HepG2 (cell line): ENCODE results near the gene FAM83G. TPM values are rescaled to one million over a fixed set of nuclear protein-coding genes. Genes with fewer than 3 reads are reported as not detected.
A peak's percentile ranks its signal among the peaks of the same experiment; 100 is the strongest.

Source experiments
- ATAC-seq: fragments of 200-7000 bp; cut with Tn5 transposase; 3 replicates; pipeline ENCODE4 v1.9.1; 2020; ENCODE audit warnings: mild to moderate bottlenecking, moderate library complexity
- BruUV-seq: library from RNA; stranded (reverse); fragments of 400-500 nt; replicated peaks from 2 replicates; lab custom pipeline; 2021; lab: Mats Ljungman, UMichigan
- CTCF ChIA-PET: fragments of 300-600 bp; formaldehyde crosslinking; extraction: SDS; loops from one replicate; lab custom pipeline; 2021; ENCODE audit warnings: low total read pairs, inconsistent platforms, low intra/inter-chr PET ratio; lab: Yijun Ruan, JAX
- POLR2A ChIA-PET: fragments of 350-600 bp; sonication (Branson Sonifier 250); formaldehyde crosslinking; loops from one replicate; lab custom pipeline; 2020; ENCODE audit warnings: antibody characterized with exemption, inconsistent platforms; lab: Yijun Ruan, JAX
- DNase-seq: peaks from one replicate; pipeline ENCODE4 v3.0.0-alpha.2; 2015; ENCODE audit warnings: low spot score
- FAIRE-seq: peaks from 3 replicates; lab custom pipeline; 2011; peaks lifted over from hg19 to GRCh38; lab: Jason Lieb, UNC
- H2AFZ ChIP-seq: one replicate; pipeline ENCODE4 v1.6.1; 2011; ENCODE audit warnings: low read length, inconsistent platforms
- H3K27ac ChIP-seq: fragments of 300-600 bp; 3 replicates; pipeline ENCODE4 v1.8.0; 2011; ENCODE audit warnings: mixed run types, mild to moderate bottlenecking, mixed read lengths, low read length, inconsistent platforms; ENCODE audit not compliant: insufficient read depth; ENCODE audit errors: extremely low read length
- H3K27me3 ChIP-seq, 2 experiments: fragments of 200-600 bp in 1 of 2; 2 replicates in 1 of 2; 3 replicates in 1 of 2; pipeline versions ENCODE4 v1.6.0 to v1.8.0; 2011; ENCODE audit warnings: low read length in 2 of 2, mild to moderate bottlenecking in 2 of 2, moderate library complexity in 2 of 2, inconsistent platforms in 1 of 2; ENCODE audit not compliant: insufficient read depth in 2 of 2, control insufficient read depth in 1 of 2
- H3K36me3 ChIP-seq, 2 experiments: fragments of 200-600 bp in 1 of 2; replicated peaks in 1 of 2; 2 replicates in 1 of 2; 3 replicates in 1 of 2; pipeline versions ENCODE4 v1.5.1 to v1.8.0; 2011; ENCODE audit warnings: low read length in 2 of 2, inconsistent platforms in 1 of 2; ENCODE audit not compliant: insufficient read depth in 2 of 2, control insufficient read depth in 1 of 2
- H3K4me1 ChIP-seq: 2 replicates; pipeline ENCODE4 v1.5.1; 2012; ENCODE audit warnings: low read length, inconsistent platforms; ENCODE audit not compliant: insufficient read depth
- H3K4me2 ChIP-seq: 2 replicates; pipeline ENCODE4 v1.6.0; 2011; ENCODE audit warnings: low read depth, low read length, inconsistent platforms
- H3K4me3 ChIP-seq, 3 experiments: fragments of 200-600 bp in 1 of 3; sonication (generic), shearing (Covaris generic) in 1 of 3; replicated peaks in 1 of 3; 2 replicates each; pipeline ENCODE4 v1.5.1; 2011 to 2016; ENCODE audit warnings: low read length in 3 of 3, inconsistent platforms in 2 of 3, low read depth in 2 of 3, mild to moderate bottlenecking in 2 of 3, control low read depth in 1 of 3, mixed read lengths in 1 of 3; ENCODE audit not compliant: insufficient read depth in 1 of 3
- H3K79me2 ChIP-seq: one replicate; pipeline ENCODE4 v1.6.1; 2011; ENCODE audit warnings: low read length, inconsistent platforms; ENCODE audit not compliant: insufficient read depth
- H3K9ac ChIP-seq: 2 replicates; pipeline ENCODE4 v1.6.0; 2011; ENCODE audit warnings: mild to moderate bottlenecking, low read depth, low read length, inconsistent platforms; ENCODE audit not compliant: insufficient read depth
- H3K9me3 ChIP-seq: 2 replicates; pipeline ENCODE4 v1.5.1; 2012; ENCODE audit warnings: mild to moderate bottlenecking, low read length
- H4K20me1 ChIP-seq: 2 replicates; pipeline ENCODE4 v1.6.0; 2011; ENCODE audit warnings: inconsistent platforms, mild to moderate bottlenecking, low read length, moderate library complexity; ENCODE audit not compliant: insufficient read depth
- FOXC1 ChIP-seq: sonication (generic); formaldehyde crosslinking; IDR thresholded peaks from 2 replicates; pipeline ENCODE4 v1.8.0; 2022; ENCODE audit warnings: mild to moderate bottlenecking, missing genetic modification reagents, borderline replicate concordance
- HHEX ChIP-seq: IDR thresholded peaks from 2 replicates; pipeline ENCODE4 v1.6.1; 2016; ENCODE audit warnings: control low read depth
- HMG20A ChIP-seq: IDR thresholded peaks from 2 replicates; pipeline ENCODE4 v1.6.1; 2016; ENCODE audit warnings: borderline replicate concordance
- NCOA1 ChIP-seq: sonication (generic); formaldehyde crosslinking; IDR thresholded peaks from 2 replicates; pipeline ENCODE4 v1.9.0; 2021; ENCODE audit warnings: missing genetic modification reagents
- NR2F1 ChIP-seq, 2 experiments: fragments of 450-650 bp in 1 of 2; formaldehyde crosslinking in 1 of 2; IDR thresholded peaks; 2 replicates each; pipeline versions ENCODE4 v1.5.0 to v1.6.1; 2016 to 2020; ENCODE audit warnings: mild to moderate bottlenecking in 1 of 2, missing compliant biosample characterization in 1 of 2, missing genetic modification reagents in 1 of 2, moderate library complexity in 1 of 2
- PITX1 ChIP-seq: sonication (generic); formaldehyde crosslinking; IDR thresholded peaks from 2 replicates; pipeline ENCODE4 v1.5.1; 2020; ENCODE audit warnings: mild to moderate bottlenecking, missing genetic modification reagents
- RBAK ChIP-seq: sonication (generic); formaldehyde crosslinking; IDR thresholded peaks from 2 replicates; pipeline ENCODE4 v1.5.1; 2020; ENCODE audit warnings: mild to moderate bottlenecking, missing genetic modification reagents
- SIX1 ChIP-seq: sonication (generic); formaldehyde crosslinking; IDR thresholded peaks from 2 replicates; pipeline ENCODE4 v1.4.0; 2020; ENCODE audit warnings: missing genetic modification reagents, borderline replicate concordance
- TBX2 ChIP-seq: sonication (generic); formaldehyde crosslinking; IDR thresholded peaks from 2 replicates; pipeline ENCODE4 v1.5.0; 2020; ENCODE audit warnings: missing genetic modification reagents, mild to moderate bottlenecking, borderline replicate concordance
- ZFP82 ChIP-seq: sonication (generic); formaldehyde crosslinking; IDR thresholded peaks from 2 replicates; pipeline ENCODE4 v1.5.1; 2020; ENCODE audit warnings: mild to moderate bottlenecking, missing genetic modification reagents, borderline replicate concordance
- WGBS: methylation state at CpG from one replicate; pipeline ENCODE4 v1.1.6; 2017; ENCODE audit warnings: low lambda C conversion rate; 5-methylcytosine and 5-hydroxymethylcytosine counted together
- in situ Hi-C: cut with HindIII; loops from 2 replicates; pipeline ENCODE4 v1.10.0; 2017; ENCODE audit warnings: low pct_unique_long_range_greater_than_20kb; ENCODE audit not compliant: extremely low pct_ligation_motif_present
- intact Hi-C: fragments of 100-400 bp; cut with micrococcal nuclease; formaldehyde crosslinking; loops from one replicate; pipeline ENCODE4 v1.10.0; 2022; ENCODE audit not compliant: unreplicated experiment
- polyA plus RNA-seq, 8 experiments: library from polyadenylated mRNA; depleted of rRNA in 3 of 8; stranded (reverse) in 7 of 8; unstranded in 1 of 8; fragments of >200 nt; fragmentation: Illumina TruSeq in 4 of 8; extraction: Trizol in 4 of 8; gene quantifications; 2 replicates each; pipeline versions ENCODE4 v1.2.1 to v1.2.3, GENCODE V29; 2011 to 2016; ENCODE audit warnings: low read depth in 4 of 8, missing spikeins in 1 of 8, mixed read lengths in 1 of 8; ENCODE audit not compliant: insufficient read depth in 1 of 8
- total RNA-seq, 5 experiments: library from RNA; depleted of rRNA; stranded (reverse); fragments of >200 nt; fragmentation: Illumina TruSeq; extraction: Trizol; gene quantifications; 2 replicates each; pipeline ENCODE4 v1.2.3, GENCODE V29; 2016; ENCODE audit warnings: low read depth in 1 of 5
- TF ChIP-seq, protein P1 (sequence below), 2 experiments: sonication (generic) in 1 of 2; formaldehyde crosslinking in 1 of 2; IDR thresholded peaks; 2 replicates each; pipeline versions ENCODE4 v1.5.1 to v1.6.1; 2011 to 2020; ENCODE audit warnings: borderline replicate concordance in 1 of 2, low read depth in 1 of 2, low read length in 1 of 2, mild to moderate bottlenecking in 1 of 2, missing genetic modification reagents in 1 of 2, moderate library complexity in 1 of 2
- TF ChIP-seq, protein P2 (sequence below): sonication (generic); formaldehyde crosslinking; IDR thresholded peaks from 2 replicates; pipeline ENCODE4 v1.8.1; 2023; ENCODE audit warnings: missing genetic modification reagents, mild to moderate bottlenecking, borderline replicate concordance
- TF ChIP-seq, protein P3 (sequence below): sonication (generic); formaldehyde crosslinking; conservative IDR thresholded peaks from 2 replicates; pipeline ENCODE4 v1.4.0; 2020; ENCODE audit warnings: mild to moderate bottlenecking, missing genetic modification reagents, moderate library complexity
- TF ChIP-seq, protein P4 (sequence below): sonication (generic); formaldehyde crosslinking; IDR thresholded peaks from 2 replicates; pipeline ENCODE4 v1.5.0; 2020; ENCODE audit warnings: mild to moderate bottlenecking, missing genetic modification reagents

The FAM83G gene
- total and polyA plus RNA-seq, 2 of the 13 experiments (the other 11 are each of a cell fraction or from before 2014, with no cell fraction given) = 13.7 to 18.6 TPM

DNA sequence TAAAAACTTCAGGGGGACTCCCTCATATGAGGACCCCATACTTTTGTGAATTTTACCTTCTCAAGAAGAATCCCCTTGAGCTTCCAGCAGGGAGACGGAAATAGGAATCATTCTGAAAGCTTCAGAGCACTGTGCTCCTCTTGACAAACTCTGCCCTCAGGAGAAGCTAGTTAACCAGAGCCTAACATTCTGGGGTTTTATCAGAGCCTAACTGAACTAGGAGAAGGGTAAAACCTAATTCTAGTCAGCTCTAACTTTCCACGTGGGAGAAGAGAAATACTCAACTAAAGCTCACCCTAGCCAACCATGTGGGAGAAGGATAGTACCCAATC lies 65.9 kb downstream of the FAM83G start (continued):
- TF ChIP-seq, protein P1, sequence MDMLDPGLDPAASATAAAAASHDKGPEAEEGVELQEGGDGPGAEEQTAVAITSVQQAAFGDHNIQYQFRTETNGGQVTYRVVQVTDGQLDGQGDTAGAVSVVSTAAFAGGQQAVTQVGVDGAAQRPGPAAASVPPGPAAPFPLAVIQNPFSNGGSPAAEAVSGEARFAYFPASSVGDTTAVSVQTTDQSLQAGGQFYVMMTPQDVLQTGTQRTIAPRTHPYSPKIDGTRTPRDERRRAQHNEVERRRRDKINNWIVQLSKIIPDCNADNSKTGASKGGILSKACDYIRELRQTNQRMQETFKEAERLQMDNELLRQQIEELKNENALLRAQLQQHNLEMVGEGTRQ (IDR thresholded peaks at IDR 0.05; ENCODE audit: low read depth, low read length) = no peak
- TF ChIP-seq, protein P1 (CRISPR knock-in tag; IDR thresholded peaks at IDR 0.05; ENCODE audit: borderline replicate concordance) = no peak
- TF ChIP-seq NR2F1 (CRISPR knock-in tag; IDR thresholded peaks at IDR 0.05) (0 out of 4 replicates have a peak, but pooled peaks of 1 of the 2 experiments have one; percentile 6), ZFP82 (CRISPR knock-in tag) (no peak), PITX1 (CRISPR knock-in tag) (no peak), NCOA1 (CRISPR knock-in tag) (no peak), TBX2 (CRISPR knock-in tag) (0 out of 2 replicates have a peak, but pooled peaks have one; percentile 21), FOXC1 (no peak), HMG20A (CRISPR knock-in tag) (no peak)
- TF ChIP-seq, protein P2, sequence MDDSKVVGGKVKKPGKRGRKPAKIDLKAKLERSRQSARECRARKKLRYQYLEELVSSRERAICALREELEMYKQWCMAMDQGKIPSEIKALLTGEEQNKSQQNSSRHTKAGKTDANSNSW (CRISPR knock-in tag) = no peak
- TF ChIP-seq, all 625 proteins: peak for 2

DNA sequence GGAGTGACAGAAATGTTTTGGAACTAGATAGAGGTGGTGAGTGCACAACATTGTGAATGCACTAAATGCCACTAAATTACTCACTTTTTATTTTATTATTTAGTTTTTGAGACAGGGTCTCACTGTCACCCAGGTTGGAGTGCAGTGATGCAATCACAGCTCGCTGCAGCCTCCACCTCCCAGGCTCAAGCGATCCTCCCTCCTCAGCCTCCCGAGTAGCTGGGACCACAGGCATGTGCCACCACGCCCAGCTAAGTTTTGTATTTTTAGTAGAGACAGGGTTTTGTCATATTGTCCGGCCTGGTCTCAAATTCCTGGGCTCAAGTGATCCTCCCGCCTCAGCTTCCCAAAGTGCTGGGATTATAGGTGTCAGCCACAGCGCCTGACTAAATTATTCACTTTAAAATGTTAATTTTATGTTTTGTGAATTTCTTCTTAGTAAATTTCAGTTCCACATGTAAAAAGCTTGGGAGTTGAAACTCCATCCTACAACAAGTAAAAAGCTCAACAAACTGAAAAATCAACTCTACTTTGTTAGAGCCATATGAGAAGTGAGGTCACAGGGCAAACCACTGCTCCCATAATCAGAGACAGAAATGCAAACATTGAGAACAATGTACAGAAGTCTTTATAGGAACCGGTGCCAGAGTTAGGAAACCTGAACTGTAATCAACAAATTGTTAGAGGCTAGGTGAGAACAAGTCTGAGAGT lies 66.4 kb downstream of the FAM83G start:
- H2AFZ ChIP-seq = no peak overlapping the region
- H3K27me3 ChIP-seq = peaks cover 0 to 25% of the 10 kb centered on the region in 2 experiments; a peak in 4 of 5 replicates
- ATAC-seq = peak; percentile 79
- H4K20me1 ChIP-seq = no peaks in the 10 kb centered on the region
- CTCF ChIA-PET = no interaction called here
- H3K79me2 ChIP-seq = no peaks in the 10 kb centered on the region
- no peaks in the 10 kb centered on the region for H3K9me3 ChIP-seq
- H3K27ac ChIP-seq = no peak overlapping the region
- H3K4me1 ChIP-seq = peaks cover 12% of the 10 kb centered on the region
- intact Hi-C loops (no loop called here), in situ Hi-C loops (no loop called here)
- FAIRE-seq = no peak
- no peak overlapping the region for H3K4me2 ChIP-seq
- no TSS peak for BruUV-seq
- H3K4me3 ChIP-seq = no peak overlapping the region
- POLR2A ChIA-PET = interaction anchor here (0.6 kb wide), 1 partner anchor 89 kb away, joined by 3 read pairs; no protein-coding TSS in a partner anchor
- H3K9ac ChIP-seq = no peak overlapping the region
- 21% methylated on average over 8 of the region's 8 CpGs for WGBS
- H3K36me3 ChIP-seq = no peaks in the 10 kb centered on the region
- DNase-seq = peak; percentile 56
- TF ChIP-seq, protein P3, sequence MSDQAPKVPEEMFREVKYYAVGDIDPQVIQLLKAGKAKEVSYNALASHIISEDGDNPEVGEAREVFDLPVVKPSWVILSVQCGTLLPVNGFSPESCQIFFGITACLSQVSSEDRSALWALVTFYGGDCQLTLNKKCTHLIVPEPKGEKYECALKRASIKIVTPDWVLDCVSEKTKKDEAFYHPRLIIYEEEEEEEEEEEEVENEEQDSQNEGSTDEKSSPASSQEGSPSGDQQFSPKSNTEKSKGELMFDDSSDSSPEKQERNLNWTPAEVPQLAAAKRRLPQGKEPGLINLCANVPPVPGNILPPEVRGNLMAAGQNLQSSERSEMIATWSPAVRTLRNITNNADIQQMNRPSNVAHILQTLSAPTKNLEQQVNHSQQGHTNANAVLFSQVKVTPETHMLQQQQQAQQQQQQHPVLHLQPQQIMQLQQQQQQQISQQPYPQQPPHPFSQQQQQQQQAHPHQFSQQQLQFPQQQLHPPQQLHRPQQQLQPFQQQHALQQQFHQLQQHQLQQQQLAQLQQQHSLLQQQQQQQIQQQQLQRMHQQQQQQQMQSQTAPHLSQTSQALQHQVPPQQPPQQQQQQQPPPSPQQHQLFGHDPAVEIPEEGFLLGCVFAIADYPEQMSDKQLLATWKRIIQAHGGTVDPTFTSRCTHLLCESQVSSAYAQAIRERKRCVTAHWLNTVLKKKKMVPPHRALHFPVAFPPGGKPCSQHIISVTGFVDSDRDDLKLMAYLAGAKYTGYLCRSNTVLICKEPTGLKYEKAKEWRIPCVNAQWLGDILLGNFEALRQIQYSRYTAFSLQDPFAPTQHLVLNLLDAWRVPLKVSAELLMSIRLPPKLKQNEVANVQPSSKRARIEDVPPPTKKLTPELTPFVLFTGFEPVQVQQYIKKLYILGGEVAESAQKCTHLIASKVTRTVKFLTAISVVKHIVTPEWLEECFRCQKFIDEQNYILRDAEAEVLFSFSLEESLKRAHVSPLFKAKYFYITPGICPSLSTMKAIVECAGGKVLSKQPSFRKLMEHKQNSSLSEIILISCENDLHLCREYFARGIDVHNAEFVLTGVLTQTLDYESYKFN = no peak
- TF ChIP-seq HHEX (CRISPR knock-in tag) (peak; percentile 95), RBAK (CRISPR knock-in tag) (no peak), SIX1 (CRISPR knock-in tag) (peak; percentile 38; the same call in 1 of the 2 replicates)
- TF ChIP-seq, protein P4, sequence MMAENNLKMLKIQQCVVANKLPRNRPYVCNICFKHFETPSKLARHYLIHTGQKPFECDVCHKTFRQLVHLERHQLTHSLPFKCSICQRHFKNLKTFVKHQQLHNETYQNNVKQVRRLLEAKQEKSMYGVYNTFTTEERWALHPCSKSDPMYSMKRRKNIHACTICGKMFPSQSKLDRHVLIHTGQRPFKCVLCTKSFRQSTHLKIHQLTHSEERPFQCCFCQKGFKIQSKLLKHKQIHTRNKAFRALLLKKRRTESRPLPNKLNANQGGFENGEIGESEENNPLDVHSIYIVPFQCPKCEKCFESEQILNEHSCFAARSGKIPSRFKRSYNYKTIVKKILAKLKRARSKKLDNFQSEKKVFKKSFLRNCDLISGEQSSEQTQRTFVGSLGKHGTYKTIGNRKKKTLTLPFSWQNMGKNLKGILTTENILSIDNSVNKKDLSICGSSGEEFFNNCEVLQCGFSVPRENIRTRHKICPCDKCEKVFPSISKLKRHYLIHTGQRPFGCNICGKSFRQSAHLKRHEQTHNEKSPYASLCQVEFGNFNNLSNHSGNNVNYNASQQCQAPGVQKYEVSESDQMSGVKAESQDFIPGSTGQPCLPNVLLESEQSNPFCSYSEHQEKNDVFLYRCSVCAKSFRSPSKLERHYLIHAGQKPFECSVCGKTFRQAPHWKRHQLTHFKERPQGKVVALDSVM (CRISPR knock-in tag) = peak; percentile 91
